Prostate gland (tissue), 2 donors: ENCODE data around the gene TRAF3. TPM values are rescaled to one million over a fixed set of nuclear protein-coding genes. Genes with fewer than 3 reads are reported as not detected.

Experiments used
- DNase-seq: peaks from one replicate; pipeline ENCODE4 v3.0.0-alpha.2; 2019; ENCODE audit warnings: low spot score
- H3K27ac ChIP-seq, 2 donors: fragments of 200-600 bp; sonication (generic); 2 replicates each; pipeline ENCODE4 v1.5.1; 2017 to 2019
- H3K27me3 ChIP-seq: fragments of 200-600 bp; sonication (generic); replicated peaks from 2 replicates; pipeline ENCODE4 v1.5.1; 2019; ENCODE audit not compliant: insufficient read depth
- H3K36me3 ChIP-seq, 2 donors: fragments of 200-600 bp; sonication (generic); 1 replicate in 1 of 2; 2 replicates in 1 of 2; pipeline versions ENCODE4 v1.5.1 to v1.8.1; 2017 to 2019
- H3K4me1 ChIP-seq: fragments of 200-600 bp; sonication (generic); replicated peaks from 2 replicates; pipeline ENCODE4 v1.5.1; 2019
- H3K4me3 ChIP-seq, 2 donors: fragments of 200-600 bp; sonication (generic); 2 replicates each; pipeline ENCODE4 v1.5.1; 2017 to 2019
- H3K9me3 ChIP-seq: fragments of 200-600 bp; sonication (generic); 2 replicates; pipeline ENCODE4 v1.5.1; 2017
- POLR2A ChIP-seq: fragments of 450-650 bp; IDR thresholded peaks from one replicate; pipeline ENCODE4 v1.6.1; 2016; ENCODE audit warnings: antibody characterized with exemption, mild to moderate bottlenecking
- POLR2AphosphoS5 ChIP-seq: sonication (generic); formaldehyde crosslinking; IDR thresholded peaks from one replicate; pipeline ENCODE4 v1.6.1; 2017; ENCODE audit warnings: antibody characterized with exemption
- WGBS: methylation state at CpG from one replicate; pipeline ENCODE4 v1.1.5; 2018; 5-methylcytosine and 5-hydroxymethylcytosine counted together
- intact Hi-C: fragments of 100-400 bp; cut with DNase I; formaldehyde crosslinking; loops from one replicate; pipeline ENCODE4 v1.14.2; 2022
- total RNA-seq, 2 donors: library from RNA; depleted of rRNA; stranded (reverse); fragments of >200 nt; gene quantifications; one replicate each; pipeline ENCODE4 v1.1.0, GENCODE V29; 2016
- TF ChIP-seq, protein P1 (sequence below), 4 experiments: fragments of 200-600 bp in 2 of 4; fragments of 450-650 bp in 2 of 4; sonication (generic) in 2 of 4; IDR thresholded peaks; 1 replicate in 3 of 4; 2 replicates in 1 of 4; pipeline ENCODE4 v1.5.1; 2016 to 2019; ENCODE audit warnings: antibody characterized with exemption in 4 of 4, mild to moderate bottlenecking in 2 of 4, moderate library complexity in 2 of 4

TRAF3 gene
- total RNA-seq, 2 donors from 2014 or later = 8.3 to 22.0 TPM

DNA sequence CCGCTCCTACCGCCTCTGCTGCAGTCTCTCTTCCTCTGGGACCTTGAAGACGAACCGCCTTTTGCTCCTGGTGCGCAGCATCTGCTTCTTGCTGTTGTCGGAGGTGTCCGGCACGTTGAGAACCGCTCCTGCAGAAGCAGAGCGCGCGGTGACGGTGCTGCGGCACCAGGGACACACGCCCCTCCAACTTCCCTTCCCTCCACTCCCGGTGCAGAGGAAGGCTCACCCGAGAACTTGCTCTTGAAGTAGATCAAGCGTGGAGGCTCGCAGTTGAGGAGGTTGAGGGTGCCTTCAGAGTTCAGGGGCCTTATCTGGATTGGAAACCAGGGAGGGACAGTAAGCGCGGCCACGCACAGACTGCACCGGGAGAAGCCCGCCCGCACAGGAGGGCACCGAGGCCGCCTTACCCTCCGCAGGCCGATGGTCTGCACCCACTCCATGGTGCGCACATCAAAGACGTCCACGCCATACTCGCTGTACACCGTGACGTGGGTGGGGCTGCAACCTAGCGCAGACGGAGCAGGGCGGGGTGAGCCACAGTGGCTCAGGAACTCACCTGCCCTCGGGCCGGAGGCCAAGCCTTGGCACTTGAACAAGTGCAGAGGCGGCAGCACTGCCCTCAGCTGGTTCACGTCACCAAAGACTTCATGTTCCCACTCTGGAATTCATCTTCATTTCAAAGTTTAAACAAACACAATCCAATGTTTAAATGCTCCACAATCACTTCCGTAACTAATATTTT is 162.7 kb downstream of the TRAF3 start:
- intact Hi-C loops = no loop called here
- Histone ChIP-seq H3K4me1 (peaks cover 5% of the 10 kb centered on the region), H3K27me3 (no peaks in the 10 kb centered on the region), H3K27ac (no peak overlapping the region), H3K4me3 (no peak overlapping the region), H3K9me3 (no peaks in the 10 kb centered on the region), H3K36me3 (peaks cover 6 to 8% of the 10 kb centered on the region in 2 donors)
- DNase-seq = peak; percentile 45
- 86% methylated on average over 43 of the region's 43 CpGs for WGBS
- TF ChIP-seq POLR2AphosphoS5 (peak; percentile 65), POLR2A (no peak)
- TF ChIP-seq, protein P1, sequence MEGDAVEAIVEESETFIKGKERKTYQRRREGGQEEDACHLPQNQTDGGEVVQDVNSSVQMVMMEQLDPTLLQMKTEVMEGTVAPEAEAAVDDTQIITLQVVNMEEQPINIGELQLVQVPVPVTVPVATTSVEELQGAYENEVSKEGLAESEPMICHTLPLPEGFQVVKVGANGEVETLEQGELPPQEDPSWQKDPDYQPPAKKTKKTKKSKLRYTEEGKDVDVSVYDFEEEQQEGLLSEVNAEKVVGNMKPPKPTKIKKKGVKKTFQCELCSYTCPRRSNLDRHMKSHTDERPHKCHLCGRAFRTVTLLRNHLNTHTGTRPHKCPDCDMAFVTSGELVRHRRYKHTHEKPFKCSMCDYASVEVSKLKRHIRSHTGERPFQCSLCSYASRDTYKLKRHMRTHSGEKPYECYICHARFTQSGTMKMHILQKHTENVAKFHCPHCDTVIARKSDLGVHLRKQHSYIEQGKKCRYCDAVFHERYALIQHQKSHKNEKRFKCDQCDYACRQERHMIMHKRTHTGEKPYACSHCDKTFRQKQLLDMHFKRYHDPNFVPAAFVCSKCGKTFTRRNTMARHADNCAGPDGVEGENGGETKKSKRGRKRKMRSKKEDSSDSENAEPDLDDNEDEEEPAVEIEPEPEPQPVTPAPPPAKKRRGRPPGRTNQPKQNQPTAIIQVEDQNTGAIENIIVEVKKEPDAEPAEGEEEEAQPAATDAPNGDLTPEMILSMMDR (IDR thresholded peaks at IDR 0.05) = no peak

DNA sequence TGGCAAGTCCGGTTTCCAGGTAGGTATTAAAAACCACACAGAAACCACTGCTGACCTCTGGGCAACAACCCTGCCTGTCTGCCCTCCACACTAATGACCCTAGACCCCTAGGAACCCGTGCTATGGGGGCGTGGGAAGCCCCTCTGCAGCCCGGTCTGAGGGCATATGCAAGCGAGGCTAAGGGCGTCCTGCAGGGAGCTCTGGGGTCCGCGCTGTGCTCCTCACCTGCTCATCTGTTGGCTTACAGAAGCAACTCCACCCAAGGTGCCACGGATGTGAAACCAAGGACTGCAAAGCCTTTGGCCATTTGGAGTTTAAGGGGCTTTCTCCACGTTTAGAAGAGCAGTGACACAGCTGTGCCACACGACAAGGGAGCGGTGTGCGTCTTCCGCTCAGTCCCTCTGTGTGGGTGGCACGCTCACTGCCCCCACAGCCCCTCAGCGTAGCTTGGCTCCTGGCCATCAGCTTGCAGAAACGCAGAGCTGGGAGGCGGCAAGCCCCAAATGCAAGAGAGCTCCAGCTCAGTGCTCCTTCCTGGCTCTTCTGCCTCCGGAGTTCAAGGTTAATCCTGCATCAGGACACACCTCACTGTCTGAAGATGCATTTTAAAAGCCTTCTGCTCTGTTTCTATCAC is 163.6 kb downstream of the TRAF3 start:
- H3K36me3 ChIP-seq = peaks cover 10 to 14% of the 10 kb centered on the region in 2 donors

DNA sequence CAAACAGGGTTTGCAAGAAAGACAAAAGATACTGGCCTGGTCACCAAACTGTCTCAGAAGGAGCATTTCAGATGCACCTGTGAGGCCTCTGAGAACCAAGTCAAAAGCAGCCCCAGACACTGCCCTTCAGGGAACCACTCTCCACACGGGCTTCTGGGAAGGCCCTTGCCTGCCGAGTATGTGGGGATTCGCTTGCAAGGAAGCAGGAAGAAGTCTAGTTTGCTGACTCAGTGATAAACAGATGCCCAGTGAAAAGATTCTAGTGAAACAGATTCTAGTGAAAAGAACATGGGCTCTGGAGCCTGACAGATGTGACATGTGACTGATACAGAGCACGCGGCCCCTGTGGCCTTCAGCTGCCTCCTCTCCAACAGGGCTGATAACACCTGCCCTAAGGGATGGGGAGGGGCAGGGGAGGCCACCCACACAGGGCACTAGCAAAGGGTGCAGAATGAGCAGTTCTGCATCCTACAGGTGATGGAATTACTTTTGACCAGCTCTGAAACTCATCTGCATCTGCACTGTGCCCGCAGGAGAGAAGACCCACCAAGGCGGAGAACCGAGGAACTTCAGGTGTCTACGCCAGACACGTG is 164.3 kb downstream of the TRAF3 start:
- DNase-seq = no peak
- peaks cover 5% of the 10 kb centered on the region for H3K4me1 ChIP-seq
- H3K27ac ChIP-seq = no peak overlapping the region
- WGBS = 88% methylated on average over 10 of the region's 10 CpGs
- no peaks in the 10 kb centered on the region for H3K9me3 ChIP-seq
- H3K36me3 ChIP-seq = peaks cover 10 to 20% of the 10 kb centered on the region in 2 donors
- intact Hi-C loops = no loop called here
- no peak for TF ChIP-seq POLR2A
- TF ChIP-seq POLR2AphosphoS5 = no peak
- TF ChIP-seq, protein P1 (IDR thresholded peaks at IDR 0.05) = no peak
- no peaks in the 10 kb centered on the region for H3K27me3 ChIP-seq
- no peak overlapping the region for H3K4me3 ChIP-seq

More for the DNA sequence above, 163.6 kb downstream of the TRAF3 start:
- 84% methylated on average over 19 of the region's 19 CpGs for WGBS
- DNase-seq = no peak
- Histone ChIP-seq H3K27me3 (no peaks in the 10 kb centered on the region), H3K27ac (no peak overlapping the region), H3K9me3 (no peaks in the 10 kb centered on the region), H3K4me3 (no peak overlapping the region), H3K4me1 (peaks cover 5% of the 10 kb centered on the region)
- intact Hi-C loops = no loop called here
- TF ChIP-seq POLR2A (no peak), POLR2AphosphoS5 (no peak)

GRCh38 chr14:102942069-102942468 is 164.8 kb downstream of the TRAF3 start:
- no peak for DNase-seq
- TF ChIP-seq POLR2AphosphoS5 (no peak), POLR2A (no peak)
- TF ChIP-seq, protein P1 (IDR thresholded peaks at IDR 0.05) = no peak
- WGBS = 94% methylated on average over 13 of the region's 13 CpGs
- intact Hi-C loops = no loop called here
- Histone ChIP-seq H3K27ac (no peak overlapping the region), H3K27me3 (no peaks in the 10 kb centered on the region), H3K4me1 (peaks cover 5% of the 10 kb centered on the region), H3K4me3 (no peak overlapping the region), H3K9me3 (no peaks in the 10 kb centered on the region), H3K36me3 (peaks cover 10 to 23% of the 10 kb centered on the region in 2 donors)

DNA sequence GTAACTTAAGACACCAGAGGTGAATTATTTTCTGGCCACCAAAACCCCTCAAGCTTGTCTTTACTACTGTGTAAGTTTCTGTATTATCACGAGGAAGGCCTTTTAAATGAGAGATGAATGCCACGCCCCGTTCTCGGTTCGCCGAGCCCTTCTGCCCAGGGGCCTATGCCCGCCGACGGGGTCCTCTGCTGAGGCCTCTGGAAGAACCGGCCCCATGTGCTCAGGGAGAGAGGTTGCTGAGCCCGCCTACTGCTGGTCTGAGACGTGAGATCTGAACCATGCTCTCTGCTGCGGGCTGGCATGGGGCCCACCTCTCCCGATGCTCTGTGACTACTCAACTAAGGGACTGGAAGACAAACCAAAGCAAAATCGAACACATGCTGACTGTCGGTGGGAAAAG is 166.2 kb downstream of the TRAF3 start:
- Histone ChIP-seq H3K9me3 (no peaks in the 10 kb centered on the region), H3K27ac (no peak overlapping the region), H3K4me1 (peaks cover 5% of the 10 kb centered on the region), H3K4me3 (no peak overlapping the region), H3K36me3 (peaks cover 10 to 27% of the 10 kb centered on the region in 2 donors), H3K27me3 (no peaks in the 10 kb centered on the region)
- WGBS = 84% methylated on average over 16 of the region's 16 CpGs
- intact Hi-C loops = no loop called here
- TF ChIP-seq, protein P1 (IDR thresholded peaks at IDR 0.05) = no peak
- TF ChIP-seq POLR2AphosphoS5 (no peak), POLR2A (no peak)
- no peak for DNase-seq
